H9 (cell line): Measurements from ENCODE around the gene FBXW4. TPM values are rescaled to one million over a fixed set of nuclear protein-coding genes. Genes with fewer than 3 reads are reported as not detected.

Experiments
- DNase-seq: peaks from one replicate; pipeline ENCODE4 v3.0.0-alpha.2; 2017
- H2AFZ ChIP-seq: one replicate; pipeline ENCODE4 v1.6.1; 2013; ENCODE audit warnings: mild to moderate bottlenecking, low read length, control low read depth, moderate library complexity
- H2AK5ac ChIP-seq: 2 replicates; pipeline ENCODE4 v1.6.1; 2013; ENCODE audit warnings: low read length, control low read depth, mixed read lengths; ENCODE audit not compliant: insufficient read length
- H2BK120ac ChIP-seq: one replicate; pipeline ENCODE4 v1.6.1; 2013; ENCODE audit warnings: low read depth, mild to moderate bottlenecking, low read length, control low read depth, inconsistent platforms; ENCODE audit not compliant: poor library complexity, severe bottlenecking
- H2BK12ac ChIP-seq: 2 replicates; pipeline ENCODE4 v1.6.1; 2013; ENCODE audit warnings: low read length, control low read depth, mixed read lengths, low read depth; ENCODE audit not compliant: insufficient read length
- H2BK15ac ChIP-seq: 2 replicates; pipeline ENCODE4 v1.6.1; 2013; ENCODE audit warnings: low read depth, low read length, control low read depth
- H2BK20ac ChIP-seq: one replicate; pipeline ENCODE4 v1.6.1; 2013; ENCODE audit warnings: low read depth, mild to moderate bottlenecking, low read length, control low read depth, inconsistent platforms; ENCODE audit not compliant: poor library complexity, severe bottlenecking
- H2BK5ac ChIP-seq: 2 replicates; pipeline ENCODE4 v1.6.1; 2013; ENCODE audit warnings: low read length, control low read depth, mixed read lengths; ENCODE audit not compliant: insufficient read length
- H3K14ac ChIP-seq: 2 replicates; pipeline ENCODE4 v1.6.1; 2013; ENCODE audit warnings: low read length, control low read depth; ENCODE audit not compliant: insufficient read depth
- H3K18ac ChIP-seq: 2 replicates; pipeline ENCODE4 v1.6.1; 2013; ENCODE audit warnings: low read depth, mild to moderate bottlenecking, mixed read lengths, low read length, control low read depth; ENCODE audit not compliant: insufficient read length
- H3K23ac ChIP-seq: 2 replicates; pipeline ENCODE4 v1.6.1; 2013; ENCODE audit warnings: low read length, control low read depth, mixed read lengths, low read depth; ENCODE audit not compliant: insufficient read length
- H3K23me2 ChIP-seq: 2 replicates; pipeline ENCODE4 v1.6.1; 2013; ENCODE audit warnings: low read depth, mild to moderate bottlenecking, mixed read lengths, low read length, control low read depth; ENCODE audit not compliant: insufficient read length, poor library complexity, severe bottlenecking
- H3K27ac ChIP-seq: 2 replicates; pipeline ENCODE4 v1.5.1; 2013; ENCODE audit warnings: low read length, control low read depth, mixed read lengths, low read depth; ENCODE audit not compliant: insufficient read length
- H3K27me3 ChIP-seq: 2 replicates; pipeline ENCODE4 v1.6.1; 2013; ENCODE audit warnings: low read length, control low read depth, inconsistent platforms; ENCODE audit not compliant: insufficient read depth
- H3K4ac ChIP-seq: 2 replicates; pipeline ENCODE4 v1.6.1; 2013; ENCODE audit warnings: low read depth, mild to moderate bottlenecking, control low read depth, inconsistent platforms, low read length, moderate library complexity
- H3K4me1 ChIP-seq: 2 replicates; pipeline ENCODE4 v1.6.1; 2013; ENCODE audit warnings: low read length, control low read depth, inconsistent platforms; ENCODE audit not compliant: insufficient read depth
- H3K4me2 ChIP-seq: 2 replicates; pipeline ENCODE4 v1.6.1; 2013; ENCODE audit warnings: low read length, control low read depth, mixed read lengths; ENCODE audit not compliant: insufficient read length, insufficient read depth
- H3K56ac ChIP-seq: 2 replicates; pipeline ENCODE4 v1.6.1; 2013; ENCODE audit warnings: low read depth, mild to moderate bottlenecking, mixed read lengths, low read length, control low read depth; ENCODE audit not compliant: insufficient read length
- H3K79me1 ChIP-seq: 2 replicates; pipeline ENCODE4 v1.6.1; 2013; ENCODE audit warnings: low read depth, mild to moderate bottlenecking, moderate library complexity, low read length, control low read depth, inconsistent platforms; ENCODE audit not compliant: insufficient read depth, poor library complexity, severe bottlenecking
- H3K79me2 ChIP-seq: 2 replicates; pipeline ENCODE4 v1.6.1; 2013; ENCODE audit warnings: low read length, control low read depth, inconsistent platforms; ENCODE audit not compliant: insufficient read depth
- H3K9ac ChIP-seq: 2 replicates; pipeline ENCODE4 v1.6.1; 2013; ENCODE audit warnings: low read length, control low read depth, mixed read lengths; ENCODE audit not compliant: insufficient read length; ENCODE audit errors: extremely low read depth
- H3K9me3 ChIP-seq: one replicate; pipeline ENCODE4 v1.6.1; 2013; ENCODE audit warnings: low read depth, low read length, inconsistent platforms; ENCODE audit not compliant: control insufficient read depth
- H3T11ph ChIP-seq: one replicate; pipeline ENCODE4 v1.6.1; 2013; ENCODE audit warnings: mild to moderate bottlenecking, low read length, control low read depth, inconsistent platforms
- H4K20me1 ChIP-seq: one replicate; pipeline ENCODE4 v1.6.1; 2013; ENCODE audit not compliant: control insufficient read depth, insufficient read length, insufficient read depth
- H4K5ac ChIP-seq: 2 replicates; pipeline ENCODE4 v1.6.1; 2013; ENCODE audit warnings: low read depth, mild to moderate bottlenecking, mixed read lengths, low read length, control low read depth; ENCODE audit not compliant: insufficient read length
- H4K8ac ChIP-seq: replicated peaks from 2 replicates; pipeline ENCODE4 v1.6.1; 2013; ENCODE audit warnings: low read length, control low read depth, mixed read lengths, low read depth; ENCODE audit not compliant: insufficient read length
- H4K91ac ChIP-seq: 2 replicates; pipeline ENCODE4 v1.6.1; 2013; ENCODE audit warnings: low read depth, mild to moderate bottlenecking, moderate library complexity, mixed read lengths, low read length, control low read depth; ENCODE audit not compliant: insufficient read length
- H3K27ac Mint-ChIP-seq, 3 experiments: 2 replicates in 2 of 3; 3 replicates in 1 of 3; pipeline ENCODE4 v1.8.0; 2020 to 2021; ENCODE audit warnings: mixed read lengths in 3 of 3, mild to moderate bottlenecking in 1 of 3, moderate library complexity in 1 of 3
- H3K27me3 Mint-ChIP-seq: 2 replicates; pipeline ENCODE4 v1.8.0; 2021; ENCODE audit warnings: low read depth, mild to moderate bottlenecking, moderate library complexity, mixed read lengths
- H3K36me3 Mint-ChIP-seq, 3 experiments: 2 replicates in 2 of 3; 3 replicates in 1 of 3; pipeline ENCODE4 v1.8.0; 2020 to 2021; ENCODE audit warnings: low read depth in 3 of 3, mixed read lengths in 3 of 3; ENCODE audit not compliant: insufficient read depth in 1 of 3
- H3K4me1 Mint-ChIP-seq, 2 experiments: 2 replicates each; pipeline ENCODE4 v1.8.0; 2020; ENCODE audit warnings: mixed read lengths in 2 of 2
- H3K4me3 Mint-ChIP-seq, 2 experiments: 2 replicates in 1 of 2; 3 replicates in 1 of 2; pipeline ENCODE4 v1.8.0; 2020 to 2021; ENCODE audit warnings: mild to moderate bottlenecking in 2 of 2, mixed read lengths in 2 of 2, moderate library complexity in 1 of 2
- H3K9me3 Mint-ChIP-seq, 2 experiments: 2 replicates in 1 of 2; 3 replicates in 1 of 2; pipeline ENCODE4 v1.8.0; 2020; ENCODE audit warnings: mild to moderate bottlenecking in 2 of 2, mixed read lengths in 2 of 2, moderate library complexity in 1 of 2
- CTCF ChIP-seq: fragments of 200-600 bp; sonication (generic); conservative IDR thresholded peaks from 3 replicates; pipeline ENCODE4 v1.8.0; 2021; ENCODE audit warnings: antibody characterized with exemption, mild to moderate bottlenecking
- WGBS: extraction: QIAGEN DNeasy Blood & Tissue Kit; methylation state at CpG from one replicate; pipeline ENCODE4 v1.1.7; 2013; ENCODE audit warnings: missing lambda C conversion rate, low lambda C conversion rate, mixed read lengths; ENCODE audit not compliant: insufficient read length; ENCODE audit errors: extremely low coverage; 5-methylcytosine and 5-hydroxymethylcytosine counted together
- total RNA-seq: library from RNA; stranded (reverse); gene quantifications from 2 replicates; pipeline ENCODE4 v1.2.1, GENCODE V29; 2021

FBXW4 gene
- total RNA-seq, 1 experiment from 2014 or later: 41.6 TPM

- Histone ChIP-seq H3K23me2 (no peaks in the 10 kb centered on the region), H3K4me1 (no peaks in the 10 kb centered on the region), H2BK120ac (no peak overlapping the region), H3K56ac (no peak overlapping the region), H2AFZ (no peak overlapping the region), H3K18ac (no peak overlapping the region), H3K4ac (no peak overlapping the region), H3K14ac (no peak overlapping the region), H3K79me1 (no peaks in the 10 kb centered on the region), H3K9ac (no peak overlapping the region), H4K20me1 (no peaks in the 10 kb centered on the region), H3K79me2 (no peaks in the 10 kb centered on the region), H3K27ac (no peak overlapping the region), H3K9me3 (no peaks in the 10 kb centered on the region), H4K8ac (no peak overlapping the region), H2AK5ac (no peak overlapping the region), H2BK12ac (no peak overlapping the region), H4K91ac (no peak overlapping the region), H2BK15ac (no peak overlapping the region), H2BK20ac (no peak overlapping the region), H3K27me3 (no peaks in the 10 kb centered on the region), H4K5ac (no peak overlapping the region), H3T11ph (no peak overlapping the region), H3K4me2 (no peak overlapping the region), H2BK5ac (no peak overlapping the region), H3K23ac (no peak overlapping the region)
- no peak for TF ChIP-seq CTCF
- H3K4me1 Mint-ChIP-seq: peaks cover 7 to 8% of the 10 kb centered on the region in 2 experiments
- H3K4me3 Mint-ChIP-seq: no peak overlapping the region
- H3K36me3 Mint-ChIP-seq: no peaks in the 10 kb centered on the region
- DNase-seq: no peak
- H3K27ac Mint-ChIP-seq: no peak overlapping the region; a peak in 1 of 7 replicates
- H3K9me3 Mint-ChIP-seq: no peaks in the 10 kb centered on the region; a peak in 1 of 5 replicates
- no CpG with 5 or more reads among the region's 2 CpGs for WGBS
- peaks cover 5% of the 10 kb centered on the region for H3K27me3 Mint-ChIP-seq
Observed at GRCh38 chr10:101712997-101713396, 18.0 kb upstream of the FBXW4 start.
